ENCODE data around the gene ACKR2. TPM values are rescaled to one million over a fixed set of nuclear protein-coding genes. Genes with fewer than 3 reads are reported as not detected.

ACKR2 gene
- total and polyA plus RNA-seq, 2 of the 13 experiments (the other 11 are each of a cell fraction or from before 2014, with no cell fraction given) = 1.1 to 1.9 TPM

DNA sequence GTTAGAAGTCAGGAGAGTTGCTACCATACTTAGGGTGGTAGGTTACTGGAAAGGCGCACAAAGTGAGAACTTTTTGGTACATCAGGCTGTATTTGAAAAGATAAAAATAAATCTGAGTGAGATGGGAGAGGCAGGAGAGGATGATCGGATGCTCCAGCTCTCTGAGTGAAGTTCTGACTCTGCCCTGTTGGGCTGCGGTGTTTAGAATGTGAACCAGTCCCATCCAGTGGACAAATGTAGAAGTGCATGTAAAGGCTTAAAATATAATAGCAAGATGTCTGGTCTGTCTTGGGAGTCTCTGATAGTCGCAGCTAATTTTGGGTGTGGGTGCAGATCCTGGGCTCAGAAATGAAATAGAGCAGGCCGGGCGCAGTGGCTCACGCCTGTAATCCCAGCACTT is 30.4 kb downstream of the ACKR2 start (continued):
- TF ChIP-seq, protein P1, sequence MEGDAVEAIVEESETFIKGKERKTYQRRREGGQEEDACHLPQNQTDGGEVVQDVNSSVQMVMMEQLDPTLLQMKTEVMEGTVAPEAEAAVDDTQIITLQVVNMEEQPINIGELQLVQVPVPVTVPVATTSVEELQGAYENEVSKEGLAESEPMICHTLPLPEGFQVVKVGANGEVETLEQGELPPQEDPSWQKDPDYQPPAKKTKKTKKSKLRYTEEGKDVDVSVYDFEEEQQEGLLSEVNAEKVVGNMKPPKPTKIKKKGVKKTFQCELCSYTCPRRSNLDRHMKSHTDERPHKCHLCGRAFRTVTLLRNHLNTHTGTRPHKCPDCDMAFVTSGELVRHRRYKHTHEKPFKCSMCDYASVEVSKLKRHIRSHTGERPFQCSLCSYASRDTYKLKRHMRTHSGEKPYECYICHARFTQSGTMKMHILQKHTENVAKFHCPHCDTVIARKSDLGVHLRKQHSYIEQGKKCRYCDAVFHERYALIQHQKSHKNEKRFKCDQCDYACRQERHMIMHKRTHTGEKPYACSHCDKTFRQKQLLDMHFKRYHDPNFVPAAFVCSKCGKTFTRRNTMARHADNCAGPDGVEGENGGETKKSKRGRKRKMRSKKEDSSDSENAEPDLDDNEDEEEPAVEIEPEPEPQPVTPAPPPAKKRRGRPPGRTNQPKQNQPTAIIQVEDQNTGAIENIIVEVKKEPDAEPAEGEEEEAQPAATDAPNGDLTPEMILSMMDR (CRISPR knock-in tag; IDR thresholded peaks at IDR 0.05) = peak; percentile 70
- TF ChIP-seq KLF11 (CRISPR knock-in tag; IDR thresholded peaks at IDR 0.05) (no peak), ZNF484 (CRISPR knock-in tag; IDR thresholded peaks at IDR 0.05; ENCODE audit: borderline replicate concordance, low read depth) (no peak), TARDBP (CRISPR knock-in tag; IDR thresholded peaks at IDR 0.05) (no peak), YEATS4 (CRISPR knock-in tag; IDR thresholded peaks at IDR 0.05; ENCODE audit: borderline replicate concordance) (no peak), ZFP41 (CRISPR knock-in tag; IDR thresholded peaks at IDR 0.05; ENCODE audit: borderline replicate concordance) (no peak), ZNF619 (CRISPR knock-in tag; IDR thresholded peaks at IDR 0.05) (no peak), JARID2 (CRISPR knock-in tag; IDR thresholded peaks at IDR 0.05; ENCODE audit: insufficient replicate concordance) (no peak), ASH2L (IDR thresholded peaks at IDR 0.05; ENCODE audit: insufficient read length, low read depth, low read length) (no peak), ZNF569 (CRISPR knock-in tag; IDR thresholded peaks at IDR 0.05; ENCODE audit: borderline replicate concordance) (no peak), XRCC5 (optimal IDR thresholded peaks at IDR 0.05; ENCODE audit: low read length) (no peak)
- TF ChIP-seq, protein P2, sequence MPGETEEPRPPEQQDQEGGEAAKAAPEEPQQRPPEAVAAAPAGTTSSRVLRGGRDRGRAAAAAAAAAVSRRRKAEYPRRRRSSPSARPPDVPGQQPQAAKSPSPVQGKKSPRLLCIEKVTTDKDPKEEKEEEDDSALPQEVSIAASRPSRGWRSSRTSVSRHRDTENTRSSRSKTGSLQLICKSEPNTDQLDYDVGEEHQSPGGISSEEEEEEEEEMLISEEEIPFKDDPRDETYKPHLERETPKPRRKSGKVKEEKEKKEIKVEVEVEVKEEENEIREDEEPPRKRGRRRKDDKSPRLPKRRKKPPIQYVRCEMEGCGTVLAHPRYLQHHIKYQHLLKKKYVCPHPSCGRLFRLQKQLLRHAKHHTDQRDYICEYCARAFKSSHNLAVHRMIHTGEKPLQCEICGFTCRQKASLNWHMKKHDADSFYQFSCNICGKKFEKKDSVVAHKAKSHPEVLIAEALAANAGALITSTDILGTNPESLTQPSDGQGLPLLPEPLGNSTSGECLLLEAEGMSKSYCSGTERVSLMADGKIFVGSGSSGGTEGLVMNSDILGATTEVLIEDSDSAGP (CRISPR knock-in tag; IDR thresholded peaks at IDR 0.05; ENCODE audit: borderline replicate concordance) = no peak
- TF ChIP-seq, protein P3, sequence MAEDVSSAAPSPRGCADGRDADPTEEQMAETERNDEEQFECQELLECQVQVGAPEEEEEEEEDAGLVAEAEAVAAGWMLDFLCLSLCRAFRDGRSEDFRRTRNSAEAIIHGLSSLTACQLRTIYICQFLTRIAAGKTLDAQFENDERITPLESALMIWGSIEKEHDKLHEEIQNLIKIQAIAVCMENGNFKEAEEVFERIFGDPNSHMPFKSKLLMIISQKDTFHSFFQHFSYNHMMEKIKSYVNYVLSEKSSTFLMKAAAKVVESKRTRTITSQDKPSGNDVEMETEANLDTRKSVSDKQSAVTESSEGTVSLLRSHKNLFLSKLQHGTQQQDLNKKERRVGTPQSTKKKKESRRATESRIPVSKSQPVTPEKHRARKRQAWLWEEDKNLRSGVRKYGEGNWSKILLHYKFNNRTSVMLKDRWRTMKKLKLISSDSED (CRISPR knock-in tag; IDR thresholded peaks at IDR 0.05) = no peak
